Astrocyte of the hippocampus (primary cell): Measurements from ENCODE around the gene ADIPOQ.
A peak's percentile ranks its signal among the peaks of the same experiment; 100 is the strongest.
"Not testable (repeated sequence)": the region's sequence is repeated elsewhere in the genome, so short reads cannot be mapped to it uniquely, and the experiment has no call there.

Experiments
- DNase-seq: peaks from one replicate; pipeline ENCODE4 v3.0.0; 2011; ENCODE audit warnings: low read depth, low spot score

Gene ADIPOQ

GRCh38 chr3:186842426-186843038 is at the start of gene ADIPOQ:
Gene ADIPOQ (plus strand): TSS chr3:186842710. CDS start chr3:186853059, 10,349 bp downstream.
- DNase-seq = no peak

- no peak for DNase-seq
These were observed 44.2 kb upstream of the ADIPOQ start for GRCh38 chr3:186798239-186798874.

- no peak for DNase-seq
These were observed 42.2 kb upstream of the ADIPOQ start for GRCh38 chr3:186800285-186800684.

GRCh38 chr3:186802701-186803100 is 39.8 kb upstream of the ADIPOQ start:
- DNase-seq = no peak

- not testable (repeated sequence) for DNase-seq
These were observed 39.1 kb upstream of the ADIPOQ start for GRCh38 chr3:186803447-186803846.

- peak; percentile 89 for DNase-seq
These were observed 36.1 kb upstream of the ADIPOQ start, which contains the start of gene RFC4 for GRCh38 chr3:186806089-186807055. Gene RFC4 (minus strand): TSS chr3:186806482. CDS start chr3:186804713, 1,769 bp downstream.

GRCh38 chr3:186807231-186807630 is 35.3 kb upstream of the ADIPOQ start:
- DNase-seq = no peak

GRCh38 chr3:186810336-186810996 is 32.0 kb upstream of the ADIPOQ start:
- no peak for DNase-seq

- DNase-seq = not testable (repeated sequence)
These were observed 31.2 kb upstream of the ADIPOQ start for GRCh38 chr3:186811313-186811712.

- DNase-seq = no peak
These were observed 28.4 kb upstream of the ADIPOQ start for GRCh38 chr3:186814100-186814499.

- DNase-seq = peak; percentile 30
These were observed 27.1 kb upstream of the ADIPOQ start for GRCh38 chr3:186815435-186815834.

GRCh38 chr3:186818516-186818915 is 24.0 kb upstream of the ADIPOQ start:
- DNase-seq = no peak

GRCh38 chr3:186818956-186819355 is 23.6 kb upstream of the ADIPOQ start:
- no peak for DNase-seq

- peak; percentile 73 for DNase-seq
These were observed 20.8 kb upstream of the ADIPOQ start for GRCh38 chr3:186821429-186822387.

- not testable (repeated sequence) for DNase-seq
These were observed 20.1 kb upstream of the ADIPOQ start for GRCh38 chr3:186822388-186822759.

GRCh38 chr3:186823386-186823785 is 19.1 kb upstream of the ADIPOQ start:
- no peak for DNase-seq

- no peak for DNase-seq
These were observed 17.9 kb upstream of the ADIPOQ start for GRCh38 chr3:186824430-186825139.

GRCh38 chr3:186825294-186825821 is 17.2 kb upstream of the ADIPOQ start:
- peak; percentile 84 for DNase-seq

- no peak for DNase-seq
These were observed 16.6 kb upstream of the ADIPOQ start for GRCh38 chr3:186825872-186826409.
